ENCODE data around the gene ITGA6. TPM values are rescaled to one million over a fixed set of nuclear protein-coding genes. Genes with fewer than 3 reads are reported as not detected.

ITGA6 gene
- polyA plus RNA-seq, 2 of the 4 experiments (the other 2 are of a cell fraction) = 25.7 to 27.7 TPM

DNA sequence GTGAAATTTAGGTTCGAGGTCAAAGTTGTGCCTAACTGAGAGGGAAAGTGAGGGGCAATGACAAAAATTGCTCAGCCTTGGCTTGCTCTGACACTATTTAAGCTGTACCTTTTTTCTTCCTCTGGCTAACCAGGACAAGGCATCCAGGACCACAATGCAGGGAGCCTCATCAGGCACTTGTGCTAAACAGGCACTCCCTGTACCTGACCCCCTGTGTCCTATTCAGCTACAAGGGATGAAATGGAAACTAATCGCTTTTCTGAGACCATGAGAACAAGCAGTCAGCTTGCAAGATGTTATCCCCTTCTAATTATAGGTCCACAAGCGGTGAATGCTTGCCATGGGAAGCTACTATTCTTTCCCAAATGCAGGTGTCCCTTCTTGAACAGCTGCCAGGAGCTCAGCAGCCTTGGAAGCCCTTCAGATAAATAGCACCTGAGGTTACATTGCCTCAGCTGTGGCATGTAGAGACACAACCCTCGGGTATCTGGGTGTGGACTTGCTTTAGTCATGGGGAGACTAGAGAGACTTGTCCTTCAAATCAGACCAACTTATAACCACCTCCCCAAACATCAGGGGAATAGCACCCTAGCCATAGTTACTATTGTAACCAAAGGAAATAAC, 19.1 kb upstream of the ITGA6 start:
- no peak for FAIRE-seq
- TF ChIP-seq HOXA7 (CRISPR knock-in tag; IDR thresholded peaks at IDR 0.05) (no peak), HES2 (IDR thresholded peaks at IDR 0.05) (no peak), PHF8 (IDR thresholded peaks at IDR 0.05; ENCODE audit: borderline replicate concordance, low read depth) (no peak), GATA3 (IDR thresholded peaks at IDR 0.05; ENCODE audit: borderline replicate concordance) (no peak), ESRRA (IDR thresholded peaks at IDR 0.05; ENCODE audit: borderline replicate concordance, low read length) (no peak), RAD21 (conservative IDR thresholded peaks at IDR 0.05 in 1 of 2, IDR thresholded peaks at IDR 0.05 in 1 of 2) (no peak), PBX3 (IDR thresholded peaks at IDR 0.05) (no peak), CBX2 (IDR thresholded peaks at IDR 0.05; ENCODE audit: borderline replicate concordance, low read depth) (no peak), POLR2A (IDR thresholded peaks at IDR 0.05; ENCODE audit: low read length) (no peak), KDM5A (IDR thresholded peaks at IDR 0.05) (no peak), RNF2 (IDR thresholded peaks at IDR 0.05; ENCODE audit: borderline replicate concordance, low read depth) (no peak), ZSCAN20 (CRISPR knock-in tag; IDR thresholded peaks at IDR 0.05) (no peak), EHF (CRISPR knock-in tag; IDR thresholded peaks at IDR 0.05) (no peak), FOSB (CRISPR knock-in tag; IDR thresholded peaks at IDR 0.05) (no peak)
- TF ChIP-seq, protein P1, sequence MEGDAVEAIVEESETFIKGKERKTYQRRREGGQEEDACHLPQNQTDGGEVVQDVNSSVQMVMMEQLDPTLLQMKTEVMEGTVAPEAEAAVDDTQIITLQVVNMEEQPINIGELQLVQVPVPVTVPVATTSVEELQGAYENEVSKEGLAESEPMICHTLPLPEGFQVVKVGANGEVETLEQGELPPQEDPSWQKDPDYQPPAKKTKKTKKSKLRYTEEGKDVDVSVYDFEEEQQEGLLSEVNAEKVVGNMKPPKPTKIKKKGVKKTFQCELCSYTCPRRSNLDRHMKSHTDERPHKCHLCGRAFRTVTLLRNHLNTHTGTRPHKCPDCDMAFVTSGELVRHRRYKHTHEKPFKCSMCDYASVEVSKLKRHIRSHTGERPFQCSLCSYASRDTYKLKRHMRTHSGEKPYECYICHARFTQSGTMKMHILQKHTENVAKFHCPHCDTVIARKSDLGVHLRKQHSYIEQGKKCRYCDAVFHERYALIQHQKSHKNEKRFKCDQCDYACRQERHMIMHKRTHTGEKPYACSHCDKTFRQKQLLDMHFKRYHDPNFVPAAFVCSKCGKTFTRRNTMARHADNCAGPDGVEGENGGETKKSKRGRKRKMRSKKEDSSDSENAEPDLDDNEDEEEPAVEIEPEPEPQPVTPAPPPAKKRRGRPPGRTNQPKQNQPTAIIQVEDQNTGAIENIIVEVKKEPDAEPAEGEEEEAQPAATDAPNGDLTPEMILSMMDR (IDR thresholded peaks at IDR 0.05) = no peak
- no peaks in the 10 kb centered on the region for H3K4me1 ChIP-seq
- H3K4me2 ChIP-seq = no peak overlapping the region
- no peaks in the 10 kb centered on the region for H3K9me3 ChIP-seq
- CTCF ChIA-PET = no interaction called here
- no peak for DNase-seq (ENCODE audit: low read depth in 1 of 2, low spot score in 1 of 2)
- ATAC-seq = no peak
- POLR2A ChIA-PET = no interaction called here
- no peak overlapping the region for H3K27ac ChIP-seq
- H3K4me3 ChIP-seq = no peak overlapping the region
- 9% methylated on average over 4 of the region's 4 CpGs for WGBS (ENCODE audit: missing lambda C conversion rate)

DNA sequence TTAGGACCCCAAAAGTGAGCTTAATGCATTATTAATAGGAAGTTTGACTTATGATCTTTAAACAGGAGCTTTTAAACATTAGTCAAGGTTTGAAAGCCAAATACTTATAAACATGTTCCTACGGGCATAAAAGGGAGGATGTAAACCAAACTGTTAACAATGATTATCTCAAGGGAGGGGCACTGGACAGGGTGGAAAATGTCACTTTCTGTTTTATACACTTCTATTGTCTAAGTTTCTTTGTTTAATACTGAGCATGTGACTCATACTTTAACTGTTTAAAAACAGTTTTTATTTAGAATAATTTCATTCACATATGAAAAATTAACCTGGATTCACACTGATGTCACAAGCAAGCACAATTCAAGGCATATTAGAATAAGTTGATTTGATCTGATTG, 18.3 kb upstream of the ITGA6 start:
- Histone ChIP-seq H3K4me2 (no peak overlapping the region), H3K4me3 (no peak overlapping the region), H3K4me1 (no peaks in the 10 kb centered on the region), H3K27ac (no peak overlapping the region), H3K9me3 (no peaks in the 10 kb centered on the region)
- WGBS (ENCODE audit: missing lambda C conversion rate) = 24% methylated on average over 1 of the region's 1 CpG
- POLR2A ChIA-PET = no interaction called here
- DNase-seq (ENCODE audit: low read depth in 1 of 2, low spot score in 1 of 2) (no peak), FAIRE-seq (no peak), ATAC-seq (no peak)
- TF ChIP-seq NPAS2 (CRISPR knock-in tag; IDR thresholded peaks at IDR 0.05; ENCODE audit: borderline replicate concordance) = no peak
- no peak for TF ChIP-seq ZC3H11A (IDR thresholded peaks at IDR 0.05)
- TF ChIP-seq ZFP36 (IDR thresholded peaks at IDR 0.05; ENCODE audit: borderline replicate concordance, partially characterized antibody) = no peak
- TF ChIP-seq POLR2A (IDR thresholded peaks at IDR 0.05; ENCODE audit: low read length) = no peak
- no peak for TF ChIP-seq SREBF2 (IDR thresholded peaks at IDR 0.05)
- TF ChIP-seq TFCP2L1 (CRISPR knock-in tag; IDR thresholded peaks at IDR 0.05) = no peak
- no peak for TF ChIP-seq RCOR1 (IDR thresholded peaks at IDR 0.05; ENCODE audit: low read depth, low read length)
- TF ChIP-seq HEYL (CRISPR knock-in tag; IDR thresholded peaks at IDR 0.05) = no peak
- no peak for TF ChIP-seq PHF8 (IDR thresholded peaks at IDR 0.05; ENCODE audit: borderline replicate concordance, low read depth)
- TF ChIP-seq RNF2 (IDR thresholded peaks at IDR 0.05; ENCODE audit: borderline replicate concordance, low read depth) = no peak
- TF ChIP-seq SMC3 (IDR thresholded peaks at IDR 0.05) = no peak
- CTCF ChIA-PET = interaction anchor here (0.5 kb wide), 1 partner anchor 880 kb away, joined by 3 read pairs; no protein-coding TSS in a partner anchor

All from A549 (cell line).